B cell (primary cell): ENCODE results near the gene ELFN2. TPM values are rescaled to one million over a fixed set of nuclear protein-coding genes. Genes with fewer than 3 reads are reported as not detected.

Experiments used
- ATAC-seq: fragments of 200-7000 bp; cut with Tn5 transposase; one replicate; pipeline ENCODE4 v1.10.0; 2021; ENCODE audit warnings: low read depth, mild to moderate bottlenecking, moderate number of reproducible peaks, moderate library complexity
- CTCF ChIA-PET: fragments of 350-600 bp; sonication (Branson Sonifier 250); formaldehyde crosslinking; loops from one replicate; lab custom pipeline; 2021; ENCODE audit warnings: antibody characterized with exemption, inconsistent platforms; lab: Charles Lee
- POLR2A ChIA-PET: fragments of 350-600 bp; sonication (Branson Sonifier 250); formaldehyde crosslinking; loops from one replicate; lab custom pipeline; 2021; ENCODE audit warnings: antibody characterized with exemption; lab: Charles Lee
- DNase-seq: peaks from one replicate; pipeline ENCODE4 v3.0.0; 2013
- H2AFZ ChIP-seq: 2 replicates; pipeline ENCODE4 v1.6.1; 2012; ENCODE audit warnings: mild to moderate bottlenecking, low read depth, low read length; ENCODE audit not compliant: insufficient read depth, poor library complexity, severe bottlenecking
- H3K27ac ChIP-seq, 2 donors: 1 replicate in 1 of 2; 2 replicates in 1 of 2; pipeline ENCODE4 v1.5.1; 2012 to 2013; ENCODE audit warnings: low read length in 2 of 2, mild to moderate bottlenecking in 2 of 2, moderate library complexity in 1 of 2
- H3K27me3 ChIP-seq, 4 experiments: fragments of 200-600 bp in 1 of 4; sonication (generic) in 1 of 4; replicated peaks in 1 of 4; 1 replicate in 2 of 4; 2 replicates in 2 of 4; pipeline versions ENCODE4 v1.6.1 to v1.7.0; 2013 to 2016; ENCODE audit warnings: low read length in 3 of 4, mild to moderate bottlenecking in 2 of 4, mixed read lengths in 1 of 4, moderate library complexity in 1 of 4; ENCODE audit not compliant: insufficient read depth in 4 of 4, control insufficient read depth in 3 of 4; ENCODE audit errors: control extremely low read depth in 1 of 4
- H3K36me3 ChIP-seq, 2 experiments: replicated peaks in 1 of 2; 1 replicate in 1 of 2; 2 replicates in 1 of 2; pipeline versions ENCODE4 v1.6.1 to v1.7.1; 2013; ENCODE audit warnings: low read length in 1 of 2; ENCODE audit not compliant: insufficient read depth in 2 of 2, control insufficient read depth in 1 of 2; ENCODE audit errors: control extremely low read depth in 1 of 2, extremely low read depth in 1 of 2
- H3K4me1 ChIP-seq, 2 donors: fragments of 200-600 bp in 1 of 2; sonication (generic) in 1 of 2; 1 replicate in 1 of 2; 2 replicates in 1 of 2; pipeline versions ENCODE4 v1.5.1 to v1.6.1; 2013 to 2017; ENCODE audit warnings: low read length in 2 of 2; ENCODE audit not compliant: control insufficient read depth in 2 of 2, insufficient read depth in 2 of 2
- H3K4me2 ChIP-seq: replicated peaks from 2 replicates; pipeline ENCODE3; 2012; ENCODE audit warnings: mild to moderate bottlenecking, low read depth, low read length; ENCODE audit not compliant: poor library complexity, severe bottlenecking
- H3K4me3 ChIP-seq, 5 experiments: fragments of 200-600 bp in 1 of 5; sonication (generic) in 1 of 5; 1 replicate in 3 of 5; 2 replicates in 2 of 5; pipeline versions ENCODE4 v1.5.1 to v1.7.0; 2011 to 2016; ENCODE audit warnings: low read length in 4 of 5, mild to moderate bottlenecking in 4 of 5, low read depth in 2 of 5, control low read depth in 1 of 5, moderate library complexity in 1 of 5; ENCODE audit not compliant: insufficient read depth in 1 of 5; ENCODE audit errors: control extremely low read depth in 1 of 5, extremely low read depth in 1 of 5
- H3K79me2 ChIP-seq: fragments of 200-600 bp; sonication (generic); one replicate; pipeline ENCODE4 v1.6.0; 2016; ENCODE audit warnings: low read length; ENCODE audit not compliant: control insufficient read depth, insufficient read depth
- H3K9ac ChIP-seq: fragments of 200-600 bp; sonication (generic); 2 replicates; pipeline ENCODE4 v1.6.1; 2017; ENCODE audit warnings: mild to moderate bottlenecking, low read length, moderate library complexity
- H3K9me3 ChIP-seq, 3 donors: one replicate each; pipeline versions ENCODE4 v1.6.1 to v1.7.1; 2013; ENCODE audit warnings: low read length in 2 of 3; ENCODE audit not compliant: control insufficient read depth in 2 of 3, insufficient read depth in 1 of 3; ENCODE audit errors: control extremely low read depth in 1 of 3
- H4K20me1 ChIP-seq: 2 replicates; pipeline ENCODE4 v1.6.0; 2012; ENCODE audit warnings: mild to moderate bottlenecking, low read length; ENCODE audit not compliant: insufficient read depth, control insufficient read depth, poor library complexity, severe bottlenecking
- H3K27ac Mint-ChIP-seq: one replicate; pipeline ENCODE4 v1.8.0; 2021; ENCODE audit warnings: mixed read lengths
- H3K27me3 Mint-ChIP-seq: one replicate; pipeline ENCODE4 v1.8.0; 2021; ENCODE audit warnings: mixed read lengths
- H3K4me1 Mint-ChIP-seq: one replicate; pipeline ENCODE4 v1.8.0; 2021; ENCODE audit warnings: mixed read lengths
- H3K4me3 Mint-ChIP-seq: one replicate; pipeline ENCODE4 v1.8.0; 2021; ENCODE audit warnings: mixed read lengths
- H3K9me3 Mint-ChIP-seq: one replicate; pipeline ENCODE4 v1.8.0; 2022; ENCODE audit warnings: mixed read lengths; ENCODE audit not compliant: insufficient read depth
- EZH2 ChIP-seq: IDR thresholded peaks from 2 replicates; pipeline ENCODE4 v1.6.1; 2012; ENCODE audit warnings: borderline replicate concordance, low read depth, mild to moderate bottlenecking, moderate library complexity, low read length; ENCODE audit not compliant: insufficient read depth, poor library complexity, severe bottlenecking
- WGBS: methylation state at CpG from one replicate; pipeline ENCODE4 v1.1.5; 2013; ENCODE audit warnings: missing lambda C conversion rate; ENCODE audit not compliant: insufficient coverage; 5-methylcytosine and 5-hydroxymethylcytosine counted together
- intact Hi-C: fragments of 100-400 bp; cut with micrococcal nuclease; formaldehyde crosslinking; loops from one replicate; pipeline ENCODE4 v1.10.0; 2022
- polyA plus RNA-seq: library from polyadenylated mRNA; depleted of rRNA; stranded (reverse); fragments of >200 nt; gene quantifications from 2 replicates; pipeline ENCODE4 v1.2.3, GENCODE V29; 2012
- total RNA-seq, 2 donors: library from RNA; stranded (reverse); fragments of 120-200 nt in 1 of 2; gene quantifications; 1 replicate in 1 of 2; 2 replicates in 1 of 2; pipeline versions ENCODE4 v1.2.3 to v1.2.4, GENCODE V29; 2013 to 2022
- TF ChIP-seq, protein P1 (sequence below): fragments of 200-600 bp; IDR thresholded peaks from one replicate; pipeline ENCODE4 v1.8.0; 2022; ENCODE audit warnings: antibody characterized with exemption, mild to moderate bottlenecking

ELFN2 gene
- total and polyA plus RNA-seq, 2 donors (not counting 1 experiment from before 2014, with no cell fraction given) = 0.07 to 0.12 TPM

DNA sequence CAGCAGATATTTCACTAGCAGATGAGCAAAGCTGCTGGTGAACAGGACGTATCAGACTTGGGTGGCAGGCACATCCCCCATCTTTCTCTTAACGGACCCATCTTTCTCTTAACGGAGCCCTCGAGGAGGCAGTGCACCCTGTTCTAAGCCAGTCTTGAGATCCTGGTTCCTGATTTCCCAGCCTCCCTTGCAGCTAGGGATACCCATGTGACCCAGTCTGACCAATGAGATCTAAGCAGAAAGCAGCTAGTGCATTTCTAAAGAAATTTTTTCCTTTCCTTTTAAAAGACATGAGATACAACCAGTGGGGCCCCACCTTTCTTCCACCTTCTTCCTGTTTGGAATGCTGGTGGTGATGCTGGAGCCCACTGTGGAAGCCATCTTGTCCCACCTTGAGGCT lies 13.6 kb upstream of the ELFN2 start:
- no peak overlapping the region for H2AFZ ChIP-seq
- Mint-ChIP-seq H3K9me3 (peaks cover 8% of the 10 kb centered on the region), H3K27me3 (peaks cover 20% of the 10 kb centered on the region), H3K27ac (no peak overlapping the region), H3K4me3 (no peak overlapping the region), H3K4me1 (no peaks in the 10 kb centered on the region)
- H3K4me2 ChIP-seq = no peak overlapping the region
- H3K4me3 ChIP-seq = no peak overlapping the region
- H3K27ac ChIP-seq = no peak overlapping the region
- H3K4me1 ChIP-seq = no peaks in the 10 kb centered on the region
- H3K27me3 ChIP-seq = peaks cover 0 to 5% (median 0%) of the 10 kb centered on the region in 4 experiments
- WGBS = 90% methylated on average over 4 of the region's 4 CpGs
- ChIA-PET POLR2A (no interaction called here), CTCF (interaction anchor here (0.8 kb wide), 1 partner anchor 123 kb away, joined by 3 read pairs; no protein-coding TSS in a partner anchor)
- no peaks in the 10 kb centered on the region for H4K20me1 ChIP-seq
- no peaks in the 10 kb centered on the region for H3K36me3 ChIP-seq
- peaks cover 0 to 8% (median 3%) of the 10 kb centered on the region in 3 donors for H3K9me3 ChIP-seq
- no peak overlapping the region for H3K9ac ChIP-seq
- intact Hi-C loops = no loop called here
- no peak for TF ChIP-seq EZH2
- TF ChIP-seq, protein P1, sequence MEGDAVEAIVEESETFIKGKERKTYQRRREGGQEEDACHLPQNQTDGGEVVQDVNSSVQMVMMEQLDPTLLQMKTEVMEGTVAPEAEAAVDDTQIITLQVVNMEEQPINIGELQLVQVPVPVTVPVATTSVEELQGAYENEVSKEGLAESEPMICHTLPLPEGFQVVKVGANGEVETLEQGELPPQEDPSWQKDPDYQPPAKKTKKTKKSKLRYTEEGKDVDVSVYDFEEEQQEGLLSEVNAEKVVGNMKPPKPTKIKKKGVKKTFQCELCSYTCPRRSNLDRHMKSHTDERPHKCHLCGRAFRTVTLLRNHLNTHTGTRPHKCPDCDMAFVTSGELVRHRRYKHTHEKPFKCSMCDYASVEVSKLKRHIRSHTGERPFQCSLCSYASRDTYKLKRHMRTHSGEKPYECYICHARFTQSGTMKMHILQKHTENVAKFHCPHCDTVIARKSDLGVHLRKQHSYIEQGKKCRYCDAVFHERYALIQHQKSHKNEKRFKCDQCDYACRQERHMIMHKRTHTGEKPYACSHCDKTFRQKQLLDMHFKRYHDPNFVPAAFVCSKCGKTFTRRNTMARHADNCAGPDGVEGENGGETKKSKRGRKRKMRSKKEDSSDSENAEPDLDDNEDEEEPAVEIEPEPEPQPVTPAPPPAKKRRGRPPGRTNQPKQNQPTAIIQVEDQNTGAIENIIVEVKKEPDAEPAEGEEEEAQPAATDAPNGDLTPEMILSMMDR = no peak
- no peak for DNase-seq
- H3K79me2 ChIP-seq = no peaks in the 10 kb centered on the region
- no peak for ATAC-seq

DNA sequence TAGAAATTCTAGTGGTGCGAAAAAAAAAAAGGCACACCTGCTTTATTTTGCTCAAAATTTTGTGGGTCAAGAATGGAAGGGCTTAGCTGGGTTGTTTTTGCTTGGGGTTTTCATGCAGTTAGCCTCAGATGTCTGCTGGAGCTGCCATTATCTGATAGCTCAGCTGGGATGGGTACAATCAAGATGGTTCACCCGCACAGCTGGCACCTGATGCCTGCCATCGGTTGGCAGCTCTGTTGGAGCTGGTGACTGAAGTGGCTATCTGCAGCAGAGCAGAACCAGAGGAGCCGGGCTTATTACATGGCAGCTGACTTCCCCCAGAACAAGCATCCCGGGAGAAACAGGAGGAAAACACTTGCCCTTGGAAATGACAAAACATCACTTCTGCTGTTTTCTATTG lies 12.1 kb upstream of the ELFN2 start:
- intact Hi-C loops = no loop called here

More for the DNA sequence above, 12.1 kb upstream of the ELFN2 start:
- H3K4me1 Mint-ChIP-seq = no peaks in the 10 kb centered on the region
- no peak overlapping the region for H3K27ac ChIP-seq
- peaks cover 0 to 12% (median 3%) of the 10 kb centered on the region in 3 donors for H3K9me3 ChIP-seq
- no peak overlapping the region for H3K9ac ChIP-seq
- peaks cover 0 to 3% (median 0%) of the 10 kb centered on the region in 4 experiments for H3K27me3 ChIP-seq
- H3K9me3 Mint-ChIP-seq = peaks cover 8% of the 10 kb centered on the region
- no peak overlapping the region for H2AFZ ChIP-seq
- H3K79me2 ChIP-seq = no peaks in the 10 kb centered on the region
- no peak for DNase-seq
- ChIA-PET POLR2A (no interaction called here), CTCF (interaction anchor here (1.3 kb wide), 1 partner anchor 11 kb away, joined by 4 read pairs; no protein-coding TSS in a partner anchor)
- H3K4me2 ChIP-seq = no peak overlapping the region
- H3K4me3 Mint-ChIP-seq = no peak overlapping the region
- no peaks in the 10 kb centered on the region for H3K36me3 ChIP-seq
- WGBS = 73% methylated on average over 4 of the region's 5 CpGs
- no peak overlapping the region for H3K4me3 ChIP-seq
- H4K20me1 ChIP-seq = no peaks in the 10 kb centered on the region
- H3K27me3 Mint-ChIP-seq = peaks cover 24% of the 10 kb centered on the region
- H3K27ac Mint-ChIP-seq = no peak overlapping the region
- H3K4me1 ChIP-seq = no peaks in the 10 kb centered on the region
- TF ChIP-seq, protein P1 = no peak
- TF ChIP-seq EZH2 = no peak
- no peak for ATAC-seq
